Activated CD8-positive, alpha-beta memory T cell treated with anti-CD3 and anti-CD28 coated beads for 36 hours (primary cell): Measurements from ENCODE around the gene NDUFA7. TPM values are rescaled to one million over a fixed set of nuclear protein-coding genes. Genes with fewer than 3 reads are reported as not detected.
"Not testable (repeated sequence)": the region's sequence is repeated elsewhere in the genome, so short reads cannot be mapped to it uniquely, and the experiment has no call there.

ENCODE experiments used
- CTCF ChIA-PET: fragments of 350-600 bp; sonication (Branson Sonifier 250); formaldehyde crosslinking; loops from one replicate; lab custom pipeline; 2021; ENCODE audit warnings: antibody characterized with exemption; lab: Charles Lee
- POLR2A ChIA-PET: fragments of 350-600 bp; sonication (Branson Sonifier 250); formaldehyde crosslinking; loops from one replicate; lab custom pipeline; 2021; ENCODE audit warnings: antibody characterized with exemption; lab: Charles Lee
- total RNA-seq, 2 experiments: library from RNA; stranded (reverse); gene quantifications; one replicate each; pipeline ENCODE4 v1.2.3, GENCODE V29; 2021

The NDUFA7 gene
- total RNA-seq, 2 experiments from 2014 or later, result 81.3 to 83.6 TPM

DNA sequence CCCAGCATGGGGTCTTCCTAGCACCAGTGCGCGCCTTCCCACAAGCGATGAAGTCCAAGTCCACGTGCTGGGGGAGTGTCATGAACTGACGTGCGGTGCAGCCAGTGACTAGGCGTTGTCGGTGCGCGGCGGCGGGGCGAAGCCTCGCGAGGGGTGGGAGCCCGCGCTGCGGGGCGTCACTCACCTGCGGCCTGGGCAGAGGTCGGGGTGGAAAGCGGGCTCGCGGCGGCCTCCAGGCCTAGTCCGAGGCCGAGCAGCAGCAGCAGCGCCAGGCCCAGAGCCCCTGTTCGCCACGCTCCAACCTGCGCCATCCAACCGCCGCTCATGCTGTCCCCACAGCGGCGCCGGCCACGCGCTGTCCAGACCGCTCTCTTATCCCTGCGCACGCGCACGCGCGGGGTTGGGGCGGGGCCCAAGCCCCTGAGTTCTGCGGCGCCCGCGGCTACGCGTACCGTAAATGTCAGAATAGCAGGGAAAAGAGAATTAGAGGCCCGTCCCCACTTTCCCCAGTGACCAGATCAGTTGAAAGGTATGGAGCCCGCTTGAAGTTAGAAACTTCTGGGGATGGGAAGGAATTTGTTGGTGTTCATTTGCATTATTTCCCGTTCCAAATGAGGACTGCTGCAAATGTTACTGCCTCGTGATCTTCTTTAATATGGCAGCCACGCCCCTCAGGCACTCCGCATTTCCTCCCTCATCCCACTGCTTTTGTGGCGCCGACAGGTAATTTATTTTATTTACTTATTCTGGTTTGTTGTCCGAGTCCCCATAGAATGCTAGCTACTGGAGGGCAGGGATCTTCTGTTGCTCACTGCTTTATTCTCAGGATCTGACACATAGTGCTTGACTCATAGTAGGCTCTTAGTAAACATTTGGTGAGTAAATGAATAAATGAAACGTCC, 13.0 kb downstream of the NDUFA7 start, which contains the start of gene CD320:
TSS of gene CD320 (minus strand) at position 394 of the 902 bp plus-strand sequence. CDS start at position 326, 68 bp downstream.
- POLR2A ChIA-PET, result interaction anchor here (1.9 kb wide), 1 partner anchor 13 kb away, joined by 7 read pairs; the partner anchor contains the start of genes NDUFA7 and RPS28
- CTCF ChIA-PET, result interaction anchor here (1.4 kb wide), 1 partner anchor 45 kb away, joined by 5 read pairs; no protein-coding TSS in a partner anchor

DNA sequence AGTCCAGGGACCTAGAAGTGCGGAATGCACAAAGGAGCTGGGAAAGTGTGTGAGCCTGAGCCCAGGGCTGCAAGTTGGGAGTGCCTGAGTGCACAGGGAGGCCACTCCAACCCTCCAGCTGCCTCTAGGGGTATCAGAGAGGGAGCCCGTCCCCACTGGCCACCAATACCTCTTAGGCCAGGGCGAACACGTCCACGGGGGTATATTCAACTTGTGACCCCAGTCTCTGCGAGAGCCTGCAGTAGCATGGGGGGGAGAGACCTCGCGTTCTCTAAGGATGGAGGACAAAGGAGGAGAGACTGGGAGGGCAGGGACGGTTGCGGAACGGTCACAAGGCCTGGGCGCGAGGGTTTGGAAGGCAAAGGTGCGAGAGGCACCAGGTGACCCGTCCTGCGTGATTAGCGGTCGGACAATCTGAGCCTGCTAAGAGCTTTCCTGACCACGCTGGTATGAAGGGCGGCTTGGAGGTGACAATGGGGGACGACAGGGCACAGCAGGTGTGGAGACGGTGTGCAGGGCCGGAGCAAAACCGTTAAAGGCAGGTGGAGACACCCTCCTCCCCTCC, 13.7 kb downstream of the NDUFA7 start:
- CTCF ChIA-PET, result interaction anchor here (0.6 to 1.3 kb wide), 3 partner anchors 13 to 202 kb away, joined by 3 to 5 read pairs (median 3); no protein-coding TSS in a partner anchor
- POLR2A ChIA-PET, result interaction anchor here (0.7 to 1.9 kb wide), 3 partner anchors 14 to 106 kb away, joined by 4 to 7 read pairs (median 6); partner anchors contain the start of genes MARCHF2, NDUFA7 and RPS28

DNA sequence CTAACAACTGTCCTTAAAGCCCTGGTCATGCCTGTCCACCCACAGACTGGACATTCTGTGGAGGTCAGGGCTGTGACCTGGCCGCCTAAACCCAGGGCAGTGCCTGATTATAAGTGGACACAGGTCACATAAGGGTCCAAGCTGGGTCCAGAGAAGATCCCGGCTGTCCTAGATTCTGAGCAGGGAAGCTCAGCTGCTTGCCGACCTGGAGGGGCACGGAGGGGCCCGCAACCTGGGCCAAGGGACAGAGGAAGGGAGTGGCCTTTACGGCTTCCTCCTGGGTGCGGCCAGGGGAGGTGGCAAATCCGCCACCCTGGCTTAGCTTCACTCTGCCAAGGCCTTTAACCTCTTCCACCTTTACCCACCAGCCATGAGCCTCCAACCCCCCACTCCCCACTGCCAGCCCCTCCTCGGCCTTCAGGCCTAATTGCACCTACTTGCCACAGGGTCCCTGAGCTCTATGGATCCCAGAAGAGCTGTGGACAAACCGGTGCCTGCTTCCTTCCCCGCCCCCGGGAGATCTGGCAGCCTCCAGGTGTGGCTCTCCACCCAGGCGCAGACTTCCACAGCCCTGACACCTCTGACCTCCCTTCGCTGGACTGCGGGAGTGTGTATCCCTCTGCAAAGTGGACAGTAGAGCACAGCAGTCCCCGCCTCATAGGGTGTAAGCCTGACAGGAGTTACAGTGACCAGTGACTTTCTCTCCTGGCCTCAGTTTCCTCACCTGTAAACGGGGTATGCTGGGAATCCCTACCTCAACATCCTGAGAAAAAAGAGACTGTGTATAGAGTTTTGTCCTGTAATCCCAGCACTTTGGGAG, 14.7 kb downstream of the NDUFA7 start:
- POLR2A ChIA-PET, result interaction anchor here (0.6 to 0.9 kb wide), 2 partner anchors 15 to 17 kb away, joined by 5 to 6 read pairs; partner anchors contain the start of genes NDUFA7 and RPS28
- CTCF ChIA-PET, result interaction anchor here (0.6 to 1.3 kb wide), 4 partner anchors 14 to 203 kb away, joined by 3 to 5 read pairs (median 3); no protein-coding TSS in a partner anchor

DNA sequence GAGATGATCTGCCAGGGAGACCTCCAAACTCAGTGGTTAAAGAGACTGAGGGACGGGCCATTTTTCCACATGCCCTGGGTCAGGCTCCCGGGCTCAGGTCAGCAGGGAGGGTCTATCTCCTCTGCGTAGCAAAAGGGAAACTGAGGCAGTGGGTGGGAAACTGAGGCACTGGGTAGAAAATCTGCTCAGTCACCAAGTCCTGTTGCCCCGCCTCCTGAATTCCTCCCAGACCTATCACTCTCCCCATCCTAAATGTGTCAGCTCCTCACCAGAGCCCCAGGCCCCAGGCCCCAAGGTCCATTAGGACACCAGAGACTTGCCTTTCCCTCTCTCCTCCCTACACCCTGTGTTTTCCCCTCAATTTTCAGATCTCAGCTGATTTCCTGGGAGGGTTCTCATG, 15.4 kb downstream of the NDUFA7 start:
- POLR2A ChIA-PET, result no interaction called here
- CTCF ChIA-PET, result interaction anchor here (0.6 kb wide), 1 partner anchor 39 kb away, joined by 3 read pairs; no protein-coding TSS in a partner anchor

DNA sequence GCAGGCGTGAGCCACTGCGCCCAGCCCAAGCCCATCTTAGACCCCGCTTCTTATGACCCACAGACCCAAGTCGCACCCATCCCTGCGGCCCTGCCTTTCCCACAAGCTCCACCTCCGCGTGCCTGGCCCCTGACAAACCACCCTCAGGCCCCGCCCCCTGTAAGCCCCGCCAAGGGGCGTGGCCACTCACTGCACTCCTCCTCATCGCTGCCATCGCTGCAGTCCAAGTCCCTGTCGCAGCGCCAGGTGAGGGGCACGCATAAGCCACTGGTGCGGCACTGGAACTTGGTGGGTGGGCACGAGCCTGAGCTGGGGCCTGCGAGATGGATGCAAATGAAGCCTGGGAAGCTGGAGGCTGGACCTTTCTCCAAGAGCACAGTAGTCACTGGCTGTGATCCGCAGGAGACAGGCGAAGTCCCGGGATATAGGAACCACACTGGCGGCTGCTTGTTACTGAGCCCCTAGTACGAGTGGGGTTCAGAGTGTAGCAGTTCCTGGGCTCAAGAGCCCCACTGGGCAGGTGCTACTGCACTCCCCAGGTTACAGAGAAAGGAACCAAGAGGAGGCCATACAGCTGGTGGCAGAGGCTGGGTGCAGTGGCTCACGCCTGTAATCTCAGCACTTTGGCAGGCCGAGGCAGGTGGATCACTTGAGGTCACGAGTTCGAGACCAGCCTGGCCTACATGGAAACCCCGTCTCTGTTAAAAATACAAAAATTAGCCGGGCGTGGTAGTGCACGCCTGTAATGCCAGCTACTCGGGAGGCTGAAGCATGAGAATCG, 16.1 kb downstream of the NDUFA7 start:
- CTCF ChIA-PET, result no interaction called here
- POLR2A ChIA-PET, result interaction anchor here (0.5 kb wide), 1 partner anchor 119 kb away, joined by 3 read pairs; no protein-coding TSS in a partner anchor

DNA sequence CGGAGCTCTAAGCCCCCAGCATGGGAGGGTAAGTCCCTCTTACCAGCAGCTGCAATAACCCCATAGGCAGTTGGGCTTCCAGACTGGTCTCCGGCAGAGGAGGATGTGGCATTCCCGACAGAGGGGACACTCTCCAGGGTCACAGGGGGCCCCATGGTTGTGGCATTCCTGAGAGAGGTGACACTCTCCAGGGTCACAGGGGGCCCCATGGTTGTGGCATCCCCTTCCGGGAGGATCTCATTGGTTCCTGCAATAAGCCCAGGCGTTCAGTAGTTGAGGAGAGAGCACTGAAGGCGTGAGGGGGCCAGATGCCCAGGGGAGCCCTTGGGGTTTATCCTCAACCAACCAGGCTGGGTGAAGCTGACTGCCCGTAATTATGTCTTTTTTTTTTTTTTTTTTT, 18.4 kb downstream of the NDUFA7 start:
- ChIA-PET POLR2A (no interaction called here), CTCF (interaction anchor here (0.5 kb wide), 1 partner anchor 496 kb away, joined by 3 read pairs; no protein-coding TSS in a partner anchor)

DNA sequence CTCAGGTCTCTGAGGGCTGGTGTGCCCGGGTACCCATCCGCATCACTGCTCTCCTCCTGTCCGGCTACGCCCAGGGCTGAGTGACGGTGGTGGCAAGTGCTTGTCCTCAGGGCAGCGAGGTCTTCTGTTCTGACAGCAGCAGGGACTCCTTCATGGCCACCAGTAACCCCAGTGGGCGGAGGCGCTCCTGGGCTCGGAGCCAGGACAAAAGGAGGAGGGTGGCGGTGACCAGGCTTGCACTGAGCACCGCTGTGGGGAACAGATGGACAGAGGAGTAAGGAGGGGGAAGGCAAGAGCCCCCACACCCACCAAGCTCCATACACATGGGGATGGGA, 18.9 kb downstream of the NDUFA7 start:
- ChIA-PET CTCF (interaction anchor here (0.5 kb wide), 1 partner anchor 495 kb away, joined by 3 read pairs; no protein-coding TSS in a partner anchor), POLR2A (no interaction called here)

DNA sequence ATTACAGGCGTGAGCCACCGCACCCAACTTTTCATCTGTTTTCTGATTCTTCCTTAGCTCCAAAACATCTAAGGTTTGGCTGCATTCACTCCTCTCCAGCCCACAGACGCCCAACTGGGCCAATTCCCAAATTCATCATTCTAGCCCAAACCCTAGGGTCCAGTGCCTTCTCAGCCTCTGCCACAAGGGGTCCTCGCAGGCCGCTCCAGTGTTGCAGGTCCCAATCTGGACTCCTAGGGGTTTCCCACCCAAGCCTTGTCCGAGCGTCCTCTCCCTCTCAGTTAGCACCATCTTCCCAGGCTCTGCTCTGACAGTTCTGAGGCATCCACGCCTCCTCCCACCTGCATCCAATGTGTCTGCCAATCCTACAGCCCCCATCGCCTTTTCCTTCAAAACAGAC, 29.8 kb downstream of the NDUFA7 start:
- POLR2A ChIA-PET, CTCF ChIA-PET: not testable (repeated sequence)

DNA sequence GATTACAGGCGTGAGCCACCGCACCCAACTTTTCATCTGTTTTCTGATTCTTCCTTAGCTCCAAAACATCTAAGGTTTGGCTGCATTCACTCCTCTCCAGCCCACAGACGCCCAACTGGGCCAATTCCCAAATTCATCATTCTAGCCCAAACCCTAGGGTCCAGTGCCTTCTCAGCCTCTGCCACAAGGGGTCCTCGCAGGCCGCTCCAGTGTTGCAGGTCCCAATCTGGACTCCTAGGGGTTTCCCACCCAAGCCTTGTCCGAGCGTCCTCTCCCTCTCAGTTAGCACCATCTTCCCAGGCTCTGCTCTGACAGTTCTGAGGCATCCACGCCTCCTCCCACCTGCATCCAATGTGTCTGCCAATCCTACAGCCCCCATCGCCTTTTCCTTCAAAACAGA, 44.7 kb downstream of the NDUFA7 start:
- POLR2A ChIA-PET, CTCF ChIA-PET: not testable (repeated sequence)

DNA sequence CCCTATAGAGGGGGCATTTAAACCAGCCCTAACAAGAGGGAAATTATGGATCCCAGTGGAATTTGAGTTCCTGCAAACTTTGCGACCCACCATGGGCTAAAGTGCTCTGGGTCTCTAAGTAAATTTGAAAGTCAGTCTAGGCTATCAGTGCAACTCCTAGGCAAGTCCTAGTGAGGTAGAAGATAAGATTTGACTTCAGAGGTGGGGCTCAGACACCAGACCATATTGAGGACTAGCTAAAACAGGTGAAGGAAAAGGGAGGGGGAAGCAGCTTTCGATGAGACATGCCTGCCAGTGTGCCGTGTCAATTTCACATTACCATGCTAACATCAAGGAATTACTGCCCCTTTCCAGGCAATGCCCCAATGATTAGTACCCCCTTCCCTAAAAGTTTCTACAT, 51.5 kb downstream of the NDUFA7 start:
- CTCF ChIA-PET, result interaction anchor here (0.9 to 1.6 kb wide), 3 partner anchors 49 to 185 kb away, joined by 3 to 4 read pairs (median 3); no protein-coding TSS in a partner anchor
- POLR2A ChIA-PET, result interaction anchor here (0.6 kb wide), 1 partner anchor 76 kb away, joined by 3 read pairs; no protein-coding TSS in a partner anchor

DNA sequence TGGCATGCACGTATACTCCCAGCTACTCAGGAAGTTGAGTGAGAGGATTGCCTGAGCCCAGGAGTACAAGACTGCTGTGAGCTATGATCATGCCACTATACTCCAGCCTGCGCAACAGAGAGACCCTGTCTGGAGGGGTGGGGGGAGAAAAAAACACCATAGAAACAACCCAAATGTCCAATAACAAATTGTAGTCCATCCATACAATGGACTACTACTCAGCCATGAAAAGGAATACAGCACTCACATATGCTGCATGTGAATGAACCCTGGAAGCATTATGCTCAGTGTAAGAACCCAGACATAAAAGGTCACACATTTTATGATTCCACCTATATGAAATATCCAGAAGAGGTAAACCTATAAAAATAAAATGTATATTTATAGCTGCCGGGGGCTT, 55.3 kb downstream of the NDUFA7 start:
- ChIA-PET POLR2A (no interaction called here), CTCF (no interaction called here)

DNA sequence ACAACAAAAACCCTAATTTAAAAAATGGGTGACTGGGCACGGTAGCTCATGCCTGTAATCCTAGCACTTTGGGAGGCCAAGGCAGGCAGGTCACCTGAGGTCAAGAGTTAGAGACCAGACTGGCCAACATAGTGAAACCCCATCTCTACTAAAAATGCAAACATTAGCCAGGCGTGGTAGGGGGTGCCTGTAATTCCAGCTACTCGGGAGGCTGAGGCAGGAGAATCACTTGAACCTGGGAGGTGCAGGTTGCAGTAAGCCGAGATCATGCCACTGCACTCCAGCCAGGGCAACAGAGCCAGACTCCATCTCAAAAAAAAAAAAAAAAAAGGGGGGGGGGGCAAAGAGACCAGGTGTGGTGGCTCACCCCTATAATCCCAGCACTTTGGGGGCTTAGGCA, 56.9 kb downstream of the NDUFA7 start:
- ChIA-PET POLR2A (interaction anchor here (0.6 kb wide), 1 partner anchor 891 kb away, joined by 3 read pairs; no protein-coding TSS in a partner anchor), CTCF (interaction anchor here (0.6 kb wide), 1 partner anchor 211 kb away, joined by 5 read pairs; no protein-coding TSS in a partner anchor)

DNA sequence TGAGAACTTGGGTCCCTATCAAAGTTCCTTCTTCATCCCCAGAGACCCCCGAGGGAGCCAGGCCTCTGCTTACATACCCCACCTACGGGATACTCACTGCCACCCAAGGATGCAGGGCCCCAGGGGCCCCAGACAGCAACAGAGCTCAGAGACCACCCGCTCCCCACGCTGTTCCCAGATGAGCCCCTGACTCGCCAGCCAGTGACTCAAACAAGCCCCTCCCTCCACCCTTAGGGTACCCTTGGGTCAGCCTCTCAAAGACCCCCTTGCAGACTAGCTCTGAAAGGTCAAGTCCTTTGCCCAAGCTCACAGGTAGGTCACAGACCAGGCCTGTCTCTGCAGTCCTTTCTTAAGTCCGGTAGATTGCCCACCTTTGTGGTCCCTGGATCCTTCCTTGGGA, 58.7 kb downstream of the NDUFA7 start:
- CTCF ChIA-PET, result interaction anchor here (0.6 kb wide), 1 partner anchor 755 kb away, joined by 3 read pairs; no protein-coding TSS in a partner anchor
- POLR2A ChIA-PET, result no interaction called here

DNA sequence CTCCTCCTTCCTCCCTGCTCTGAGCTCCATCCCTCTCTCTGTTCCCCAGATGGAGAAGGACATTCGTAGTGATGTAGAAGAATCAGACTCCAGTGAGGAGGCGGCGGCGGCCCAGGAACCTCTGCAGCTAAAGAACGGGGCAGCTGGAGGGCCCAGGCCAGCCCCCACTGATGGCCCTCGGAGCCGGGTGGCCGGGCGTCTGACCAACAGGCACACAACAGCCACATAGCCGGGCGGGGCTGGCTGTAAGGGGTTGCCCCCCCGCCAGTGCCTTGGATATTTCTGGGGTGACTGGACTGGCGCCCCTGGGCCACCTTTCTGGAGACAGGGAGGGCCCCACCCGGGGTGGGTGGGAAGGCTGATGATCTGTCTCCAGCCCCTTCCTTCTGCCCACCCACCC, 59.3 kb downstream of the NDUFA7 start:
- ChIA-PET POLR2A (no interaction called here), CTCF (interaction anchor here (0.5 kb wide), 1 partner anchor 158 kb away, joined by 3 read pairs; no protein-coding TSS in a partner anchor)

DNA sequence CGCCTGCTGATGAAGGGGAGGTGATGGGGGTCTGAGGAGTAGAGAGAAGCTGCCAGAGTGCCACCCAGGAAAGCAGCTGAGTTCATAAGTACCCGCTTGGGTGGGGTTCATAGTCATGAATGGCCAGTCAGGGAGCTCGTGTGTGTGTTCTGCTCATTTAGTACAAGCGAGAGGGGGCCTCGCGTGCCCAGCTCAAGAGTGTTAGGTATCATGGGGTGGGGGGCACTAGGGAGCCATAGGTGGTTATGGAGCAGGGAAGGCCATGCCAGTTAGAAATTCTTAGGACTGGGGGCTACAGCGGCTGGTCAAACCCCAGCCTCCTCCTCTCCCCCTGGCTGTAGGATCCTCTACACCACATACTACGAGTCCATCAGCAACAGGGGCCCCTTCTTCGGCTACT, 59.8 kb downstream of the NDUFA7 start:
- ChIA-PET POLR2A (no interaction called here), CTCF (no interaction called here)
